HG02870 (cell line): Measurements from ENCODE around the gene KLRG1.

Experiments used
- ATAC-seq: cut with Tn5 transposase; IDR thresholded peaks from one replicate; pipeline ENCODE4 v1.9.1; 2021; ENCODE audit warnings: mild to moderate bottlenecking, moderate library complexity; ENCODE audit not compliant: unreplicated experiment

Gene KLRG1

GRCh38 chr12:9039397-9039977 is 50.1 kb downstream of the KLRG1 start:
- no peak for ATAC-seq

GRCh38 chr12:9040484-9041186 is 51.3 kb downstream of the KLRG1 start:
- no peak for ATAC-seq

GRCh38 chr12:9041321-9041720 is 52.0 kb downstream of the KLRG1 start:
- ATAC-seq, result no peak

- no peak for ATAC-seq
Observed at GRCh38 chr12:9043766-9044165, 54.4 kb downstream of the KLRG1 start.

GRCh38 chr12:9047105-9047504 is 57.8 kb downstream of the KLRG1 start:
- ATAC-seq, result no peak

- ATAC-seq, result no peak
Observed at GRCh38 chr12:9048930-9049329, 59.6 kb downstream of the KLRG1 start.

- ATAC-seq, result no peak
Observed at GRCh38 chr12:9049520-9050133, 60.3 kb downstream of the KLRG1 start.

- no peak for ATAC-seq
Observed at GRCh38 chr12:9050521-9051157, 61.3 kb downstream of the KLRG1 start.

- no peak for ATAC-seq
Observed at GRCh38 chr12:9051158-9051550, 61.8 kb downstream of the KLRG1 start.

DNA sequence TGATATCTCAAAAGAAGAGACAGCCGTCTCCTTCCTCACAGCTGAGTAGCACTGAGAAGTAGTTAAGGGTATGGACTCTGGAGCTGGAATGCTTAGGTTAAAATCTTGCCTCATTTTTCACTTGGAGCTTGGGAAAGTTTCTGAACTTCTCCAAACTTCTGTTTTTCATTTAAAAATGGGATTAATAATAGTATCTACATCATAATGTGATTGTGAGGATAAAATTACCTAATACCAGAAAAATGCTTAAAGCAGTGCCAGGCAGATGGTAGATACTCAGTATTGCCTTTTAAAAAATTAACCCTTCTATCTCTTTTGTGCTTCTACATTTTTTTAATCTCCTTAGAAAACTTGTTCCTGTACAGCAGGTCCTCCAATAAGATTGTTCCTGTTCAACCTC is 63.3 kb downstream of the KLRG1 start:
- ATAC-seq, result no peak
